Hematopoietic multipotent progenitor cell treated with erythropoietin and hydrocortisone succinate and interleukin-3 and kit ligand, for 6 days (in vitro differentiated cells): ENCODE data around the gene SETD3.
"Not testable (repeated sequence)": the region's sequence is repeated elsewhere in the genome, so short reads cannot be mapped to it uniquely, and the experiment has no call there.

ENCODE experiments used
- DNase-seq: peaks from one replicate; pipeline ENCODE4 v3.0.0-alpha.2; 2015

The SETD3 gene

GRCh38 chr14:99354166-99354875, 126.3 kb downstream of the SETD3 start:
- no peak for DNase-seq

GRCh38 chr14:99352688-99353280, 127.9 kb downstream of the SETD3 start:
- DNase-seq: no peak

- no peak for DNase-seq
Observed at GRCh38 chr14:99351166-99352007, 129.3 kb downstream of the SETD3 start.

GRCh38 chr14:99350751-99351150, 129.9 kb downstream of the SETD3 start:
- DNase-seq: no peak

- DNase-seq: no peak
Observed at GRCh38 chr14:99349721-99350495, 130.8 kb downstream of the SETD3 start.

GRCh38 chr14:99348816-99349614, 131.6 kb downstream of the SETD3 start:
- DNase-seq: no peak

GRCh38 chr14:99348231-99348630, 132.4 kb downstream of the SETD3 start:
- DNase-seq: not testable (repeated sequence)
